GM21515 (cell line): Measurements from ENCODE around the gene TRAPPC2.
A peak's percentile ranks its signal among the peaks of the same experiment; 100 is the strongest.

ENCODE experiments used
- ATAC-seq: cut with Tn5 transposase; IDR thresholded peaks from one replicate; pipeline ENCODE4 v1.9.1; 2021; ENCODE audit not compliant: unreplicated experiment

The TRAPPC2 gene

GRCh38 chrX:13734278-13735172 is at the start of gene TRAPPC2, which contains the start of gene OFD1:
TRAPPC2 (minus strand) TSS chrX:13734620; CDS start chrX:13719963, 14,657 bp downstream.
OFD1 (plus strand) TSS chrX:13734748; CDS start chrX:13735072, 324 bp downstream.
- ATAC-seq: peak; percentile 89

- ATAC-seq: no peak
These were observed 46.5 kb upstream of the TRAPPC2 start for GRCh38 chrX:13780868-13781427.

GRCh38 chrX:13778916-13779315 is 44.5 kb upstream of the TRAPPC2 start:
- no peak for ATAC-seq

GRCh38 chrX:13776387-13776786 is 42.0 kb upstream of the TRAPPC2 start:
- no peak for ATAC-seq

- ATAC-seq: no peak
These were observed 41.4 kb upstream of the TRAPPC2 start for GRCh38 chrX:13775837-13776236.

GRCh38 chrX:13774696-13775095 is 40.3 kb upstream of the TRAPPC2 start:
- ATAC-seq: no peak

- no peak for ATAC-seq
These were observed 35.7 kb upstream of the TRAPPC2 start for GRCh38 chrX:13770013-13770535.

GRCh38 chrX:13768939-13769338 is 34.5 kb upstream of the TRAPPC2 start:
- no peak for ATAC-seq

- ATAC-seq: no peak
These were observed 30.3 kb upstream of the TRAPPC2 start for GRCh38 chrX:13764765-13765164.

GRCh38 chrX:13764281-13764680 is 29.9 kb upstream of the TRAPPC2 start:
- no peak for ATAC-seq

GRCh38 chrX:13763489-13763888 is 29.1 kb upstream of the TRAPPC2 start:
- ATAC-seq: no peak

- peak; percentile 61 for ATAC-seq
These were observed 27.4 kb upstream of the TRAPPC2 start for GRCh38 chrX:13761606-13762414.

- ATAC-seq: no peak
These were observed 26.0 kb upstream of the TRAPPC2 start for GRCh38 chrX:13760426-13760825.

- peak; percentile 66 for ATAC-seq
These were observed 24.8 kb upstream of the TRAPPC2 start for GRCh38 chrX:13759152-13759718.

GRCh38 chrX:13756381-13756780 is 22.0 kb upstream of the TRAPPC2 start:
- ATAC-seq: no peak

- no peak for ATAC-seq
These were observed 20.8 kb upstream of the TRAPPC2 start for GRCh38 chrX:13755254-13755653.

- ATAC-seq: no peak
These were observed 20.3 kb upstream of the TRAPPC2 start for GRCh38 chrX:13754765-13755164.

GRCh38 chrX:13752646-13753045 is 18.2 kb upstream of the TRAPPC2 start:
- ATAC-seq: peak; percentile 53

- no peak for ATAC-seq
These were observed 17.7 kb upstream of the TRAPPC2 start for GRCh38 chrX:13752141-13752540.

- no peak for ATAC-seq
These were observed 16.4 kb upstream of the TRAPPC2 start for GRCh38 chrX:13750812-13751211.

GRCh38 chrX:13750204-13750603 is 15.8 kb upstream of the TRAPPC2 start:
- ATAC-seq: no peak
